Right atrium auricular region (tissue), 2 donors: ENCODE measurements around the gene ATXN1. TPM values are rescaled to one million over a fixed set of nuclear protein-coding genes. Genes with fewer than 3 reads are reported as not detected.

ENCODE experiments used
- DNase-seq: peaks from one replicate; pipeline ENCODE4 v3.0.0-alpha.2; 2019; ENCODE audit warnings: low spot score
- H3K27ac ChIP-seq, 2 donors: fragments of 200-600 bp; sonication (generic); 1 replicate in 1 of 2; 2 replicates in 1 of 2; pipeline ENCODE4 v1.5.1; 2016 to 2019
- H3K27me3 ChIP-seq, 2 donors: fragments of 200-600 bp; sonication (generic); one replicate each; pipeline versions ENCODE4 v1.5.1 to v1.6.0; 2017 to 2019
- H3K36me3 ChIP-seq: fragments of 200-600 bp; sonication (generic); one replicate; pipeline ENCODE4 v1.5.1; 2016
- H3K4me1 ChIP-seq, 2 donors: fragments of 200-600 bp; sonication (generic); one replicate each; pipeline versions ENCODE4 v1.5.1 to v1.6.0; 2017 to 2019
- H3K4me3 ChIP-seq, 2 donors: fragments of 200-600 bp; sonication (generic); 1 replicate in 1 of 2; 2 replicates in 1 of 2; pipeline ENCODE4 v1.5.1; 2017 to 2019; ENCODE audit warnings: mild to moderate bottlenecking in 1 of 2, moderate library complexity in 1 of 2
- H3K9me3 ChIP-seq, 2 donors: fragments of 200-600 bp; sonication (generic); one replicate each; pipeline ENCODE4 v1.5.1; 2019
- CTCF ChIP-seq, 2 donors: fragments of 200-600 bp; sonication (generic); IDR thresholded peaks; one replicate each; pipeline ENCODE4 v1.5.1; 2019; ENCODE audit warnings: antibody characterized with exemption in 2 of 2
- total RNA-seq, 2 donors: library from RNA; depleted of rRNA; stranded (reverse); fragments of >200 nt; gene quantifications; one replicate each; pipeline ENCODE4 v1.1.0, GENCODE V29; 2016

ATXN1 gene
- total RNA-seq, 2 donors from 2014 or later, result 41.8 to 62.0 TPM

GRCh38 chr6:16257999-16258708, 503.1 kb downstream of the ATXN1 start:
- Histone ChIP-seq H3K27me3 (no peaks in the 10 kb centered on the region), H3K9me3 (no peaks in the 10 kb centered on the region), H3K4me1 (peaks cover 0 to 19% of the 10 kb centered on the region in 2 donors), H3K27ac (peak overlapping the region; percentile 41 to 80), H3K36me3 (peaks cover 21% of the 10 kb centered on the region), H3K4me3 (no peak overlapping the region)
- no peak for TF ChIP-seq CTCF (IDR thresholded peaks at IDR 0.05)
- DNase-seq, result no peak

- Histone ChIP-seq H3K27ac (peak overlapping the region in 1 of 2 donors; percentile 80), H3K9me3 (no peaks in the 10 kb centered on the region), H3K27me3 (no peaks in the 10 kb centered on the region), H3K4me3 (no peak overlapping the region), H3K36me3 (peaks cover 28% of the 10 kb centered on the region), H3K4me1 (peaks cover 0 to 19% of the 10 kb centered on the region in 2 donors)
- no peak for DNase-seq
- TF ChIP-seq CTCF (IDR thresholded peaks at IDR 0.05), result no peak
Measured at GRCh38 chr6:16256781-16257180, 504.5 kb downstream of the ATXN1 start.

GRCh38 chr6:16254535-16254934, 506.7 kb downstream of the ATXN1 start:
- Histone ChIP-seq H3K27ac (no peak overlapping the region), H3K36me3 (peaks cover 46% of the 10 kb centered on the region), H3K9me3 (no peaks in the 10 kb centered on the region), H3K4me3 (no peak overlapping the region), H3K4me1 (peaks cover 0 to 19% of the 10 kb centered on the region in 2 donors), H3K27me3 (no peaks in the 10 kb centered on the region)
- no peak for TF ChIP-seq CTCF (IDR thresholded peaks at IDR 0.05)
- DNase-seq, result no peak

GRCh38 chr6:16253399-16254144, 507.7 kb downstream of the ATXN1 start:
- no peak for DNase-seq
- no peak for TF ChIP-seq CTCF (IDR thresholded peaks at IDR 0.05)
- no peaks in the 10 kb centered on the region for H3K9me3 ChIP-seq
- H3K27me3 ChIP-seq, result no peaks in the 10 kb centered on the region
- peaks cover 52% of the 10 kb centered on the region for H3K36me3 ChIP-seq
- no peak overlapping the region for H3K27ac ChIP-seq
- H3K4me3 ChIP-seq, result no peak overlapping the region
- H3K4me1 ChIP-seq, result peaks cover 0 to 14% of the 10 kb centered on the region in 2 donors

- peaks cover 52% of the 10 kb centered on the region for H3K36me3 ChIP-seq
- H3K27me3 ChIP-seq, result no peaks in the 10 kb centered on the region
- no peak overlapping the region for H3K27ac ChIP-seq
- no peaks in the 10 kb centered on the region for H3K9me3 ChIP-seq
- no peak for TF ChIP-seq CTCF (IDR thresholded peaks at IDR 0.05)
- H3K4me1 ChIP-seq, result peaks cover 0 to 11% of the 10 kb centered on the region in 2 donors
- no peak for DNase-seq
- no peak overlapping the region for H3K4me3 ChIP-seq
Measured at GRCh38 chr6:16252686-16253299, 508.5 kb downstream of the ATXN1 start.
